ENCODE results near the gene TXNL4A.

- TF ChIP-seq CTCF (conservative IDR thresholded peaks at IDR 0.05 in 1 of 2, IDR thresholded peaks at IDR 0.05 in 1 of 2; ENCODE audit: low read depth in 1 of 2, low read length in 2 of 2) (no peak), EZH2 (IDR thresholded peaks at IDR 0.05; ENCODE audit: low read length, missing control alignments) (no peak)
These were observed 41.3 kb upstream of the TXNL4A start for GRCh38 chr18:80029690-80030089.

Measured in fibroblast of lung (primary cell).